Ovary (tissue), 9 donors: ENCODE results near the gene TTC6. TPM values are rescaled to one million over a fixed set of nuclear protein-coding genes. Genes with fewer than 3 reads are reported as not detected.

Source experiments
- DNase-seq, 5 donors: peaks; one replicate each; pipeline ENCODE4 v3.0.0-alpha.2; 2019 to 2020
- H3K27ac ChIP-seq, 2 donors: fragments of 200-600 bp; one replicate each; pipeline versions ENCODE4 v1.5.1 to v1.8.0; 2019 to 2022
- H3K27me3 ChIP-seq: fragments of 200-600 bp; one replicate; pipeline ENCODE4 v1.8.0; 2022
- H3K36me3 ChIP-seq: fragments of 200-600 bp; sonication (generic); one replicate; pipeline ENCODE4 v1.5.1; 2019
- H3K4me1 ChIP-seq: one replicate; pipeline ENCODE4 v1.8.1; 2013; ENCODE audit warnings: mild to moderate bottlenecking, moderate library complexity; ENCODE audit not compliant: insufficient read depth
- H3K4me3 ChIP-seq: fragments of 200-600 bp; sonication (generic); one replicate; pipeline ENCODE4 v1.5.1; 2017
- H3K9me3 ChIP-seq, 2 donors: fragments of 200-600 bp in 1 of 2; sonication (generic) in 1 of 2; one replicate each; pipeline versions ENCODE4 v1.5.1 to v1.8.1; 2013 to 2019; ENCODE audit warnings: mild to moderate bottlenecking in 1 of 2, moderate library complexity in 1 of 2
- EP300 ChIP-seq: sonication (generic); formaldehyde crosslinking; IDR thresholded peaks from one replicate; pipeline ENCODE4 v1.6.1; 2017; ENCODE audit warnings: antibody characterized with exemption
- POLR2A ChIP-seq: fragments of 450-650 bp; IDR thresholded peaks from one replicate; pipeline ENCODE4 v1.6.1; 2017; ENCODE audit warnings: antibody characterized with exemption, mild to moderate bottlenecking, moderate library complexity
- WGBS, 3 donors: extraction: QIAGEN DNeasy Blood & Tissue Kit in 1 of 3; methylation state at CpG; one replicate each; pipeline versions ENCODE4 v1.1.5 to v1.1.7; 2013 to 2017; 5-methylcytosine and 5-hydroxymethylcytosine counted together
- intact Hi-C, 4 donors: fragments of 100-400 bp; cut with DNase I; formaldehyde crosslinking; loops; one replicate each; pipeline versions ENCODE4 v1.11.0 to v1.15.1; 2022 to 2023
- polyA plus RNA-seq, 2 donors: library from polyadenylated mRNA; stranded (reverse); fragments of 200-250 nt in 1 of 2; fragments of 350-450 nt in 1 of 2; fragmentation: Illumina TruSeq in 1 of 2; extraction: RNeasy Lipid Tissue Mini Kit (QIAGEN cat#74804) in 1 of 2; gene quantifications; one replicate each; pipeline ENCODE4 v1.2.3, GENCODE V29; 2013 to 2014
- total RNA-seq, 7 donors: library from RNA; depleted of rRNA in 2 of 7; stranded (reverse); fragments of >200 nt in 2 of 7; fragmentation: NEBNext Ultra II Directional in 3 of 7; extraction: Animal tissue kit (Norgen Biotek cat#: 25700) in 3 of 7; gene quantifications; one replicate each; pipeline versions ENCODE4 v1.1.0 to v1.2.4, GENCODE V29; 2016 to 2023
- TF ChIP-seq, protein P1 (sequence below), 3 donors: fragments of 450-650 bp in 2 of 3; fragments of 200-600 bp in 1 of 3; IDR thresholded peaks; one replicate each; pipeline versions ENCODE4 v1.5.1 to v1.8.0; 2016 to 2022; ENCODE audit warnings: antibody characterized with exemption in 3 of 3, mild to moderate bottlenecking in 1 of 3
- donor health status: DM: no; HTN: no; CAD: no; lungs with moderate emphysema.
- donor health status: DM: no; HTN: no; CAD: no.
- donor health status: Bipolar disorder and iron deficiency.
- donor health status: DM: yes; HTN: yes; CAD: no.
- donor health status: DM: no; HTN: no; CAD: no.
- donor health status: DM: yes; HTN: yes; CAD: no.

TTC6 gene
- total and polyA plus RNA-seq, 9 donors, result 0.05 to 0.92 (median 0.58) TPM; not detected in 6

DNA sequence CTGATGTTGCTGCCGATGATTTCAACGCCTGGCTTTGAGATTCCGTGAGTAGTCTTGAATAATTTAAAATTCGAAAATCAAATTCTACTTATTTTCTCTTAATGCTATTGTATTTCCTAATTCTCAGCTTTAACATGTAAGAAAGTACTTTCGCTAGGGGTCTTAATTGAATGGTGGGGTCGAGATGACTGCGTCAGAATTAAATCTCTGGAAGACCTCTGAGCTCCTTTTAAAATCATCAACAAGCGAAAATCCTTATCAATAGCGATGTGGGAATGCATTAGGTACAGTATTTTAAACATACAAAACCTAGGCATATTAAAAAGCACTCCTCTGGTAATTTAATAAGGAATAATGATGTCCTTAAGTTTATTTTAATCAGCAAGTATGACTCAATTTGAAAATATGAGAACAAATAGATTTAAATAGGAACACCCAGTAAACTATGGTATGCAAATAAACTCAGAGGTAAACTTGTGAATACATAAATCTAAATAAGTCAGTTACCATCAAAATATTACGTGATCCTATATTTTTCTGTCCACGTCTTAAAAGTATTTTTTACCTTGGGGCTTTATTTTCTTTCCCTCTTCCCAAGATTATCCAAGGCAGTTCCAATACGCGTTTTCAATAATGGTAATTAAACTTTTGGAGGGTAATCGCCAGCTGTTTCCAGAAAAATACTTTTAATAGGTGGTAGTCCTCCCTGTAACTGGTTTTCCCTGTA, 1.8 kb upstream of the TTC6 start:
- Histone ChIP-seq H3K4me3 (peak overlapping the region; percentile 32), H3K4me1 (peaks cover 9% of the 10 kb centered on the region), H3K9me3 (peaks cover 0 to 3% of the 10 kb centered on the region in 2 donors), H3K27ac (no peak overlapping the region), H3K36me3 (no peaks in the 10 kb centered on the region), H3K27me3 (peaks cover 5% of the 10 kb centered on the region)
- TF ChIP-seq POLR2A (no peak), EP300 (no peak)
- TF ChIP-seq, protein P1, sequence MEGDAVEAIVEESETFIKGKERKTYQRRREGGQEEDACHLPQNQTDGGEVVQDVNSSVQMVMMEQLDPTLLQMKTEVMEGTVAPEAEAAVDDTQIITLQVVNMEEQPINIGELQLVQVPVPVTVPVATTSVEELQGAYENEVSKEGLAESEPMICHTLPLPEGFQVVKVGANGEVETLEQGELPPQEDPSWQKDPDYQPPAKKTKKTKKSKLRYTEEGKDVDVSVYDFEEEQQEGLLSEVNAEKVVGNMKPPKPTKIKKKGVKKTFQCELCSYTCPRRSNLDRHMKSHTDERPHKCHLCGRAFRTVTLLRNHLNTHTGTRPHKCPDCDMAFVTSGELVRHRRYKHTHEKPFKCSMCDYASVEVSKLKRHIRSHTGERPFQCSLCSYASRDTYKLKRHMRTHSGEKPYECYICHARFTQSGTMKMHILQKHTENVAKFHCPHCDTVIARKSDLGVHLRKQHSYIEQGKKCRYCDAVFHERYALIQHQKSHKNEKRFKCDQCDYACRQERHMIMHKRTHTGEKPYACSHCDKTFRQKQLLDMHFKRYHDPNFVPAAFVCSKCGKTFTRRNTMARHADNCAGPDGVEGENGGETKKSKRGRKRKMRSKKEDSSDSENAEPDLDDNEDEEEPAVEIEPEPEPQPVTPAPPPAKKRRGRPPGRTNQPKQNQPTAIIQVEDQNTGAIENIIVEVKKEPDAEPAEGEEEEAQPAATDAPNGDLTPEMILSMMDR (IDR thresholded peaks at IDR 0.05), result no peak
- no peak for DNase-seq
- 17 to 21% (median 18%) methylated on average over 14 of the region's 14 CpGs for WGBS, 3 donors
- intact Hi-C loops, result no loop called here

DNA sequence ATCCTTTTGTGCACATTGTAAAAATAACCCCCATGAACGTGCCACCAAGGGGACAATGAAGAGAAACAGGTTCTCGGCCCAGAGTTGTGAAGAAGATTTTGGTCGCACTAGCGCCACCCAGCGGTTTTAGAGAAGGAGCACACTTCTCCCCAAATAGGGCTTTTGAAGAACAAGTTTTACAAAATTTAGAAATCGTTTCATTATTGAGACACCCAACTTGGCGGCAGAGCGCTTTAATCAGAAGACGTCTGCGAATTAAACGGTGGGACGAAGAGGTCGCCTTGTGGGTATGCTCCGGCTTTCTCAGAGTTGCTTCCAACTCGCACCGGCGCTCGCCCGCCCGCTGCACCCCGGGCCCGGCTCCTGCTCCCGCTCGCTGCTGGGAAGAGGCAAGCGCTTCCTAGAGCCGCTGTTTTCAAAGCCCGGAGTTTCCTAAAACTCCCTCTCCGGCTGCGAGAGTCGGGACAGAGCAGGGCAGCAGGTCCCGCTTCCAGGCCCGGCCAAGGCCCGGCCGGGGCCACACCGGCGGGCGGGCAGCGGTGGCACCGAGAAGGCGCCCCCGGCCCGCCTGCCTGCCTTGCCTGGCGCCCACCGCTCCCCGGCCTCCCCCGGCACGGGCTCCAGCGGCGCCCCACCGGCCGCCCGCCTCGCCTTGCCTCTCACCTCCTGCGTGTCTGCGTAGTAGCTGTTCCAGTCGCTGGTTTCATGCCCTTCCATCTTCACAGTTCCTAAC, 1.0 kb upstream of the TTC6 start:
- Histone ChIP-seq H3K36me3 (no peaks in the 10 kb centered on the region), H3K9me3 (peaks cover 0 to 3% of the 10 kb centered on the region in 2 donors), H3K27me3 (peaks cover 5% of the 10 kb centered on the region), H3K4me1 (peaks cover 9% of the 10 kb centered on the region), H3K4me3 (peak overlapping the region; percentile 32), H3K27ac (no peak overlapping the region)
- TF ChIP-seq POLR2A, result no peak
- TF ChIP-seq, protein P1 (IDR thresholded peaks at IDR 0.05), result no peak
- no peak for TF ChIP-seq EP300
- WGBS, 3 donors, result 0 to 3% (median 1%) methylated on average over 45 to 56 of the region's 56 CpGs
- DNase-seq, result no peak
- intact Hi-C loops, result no loop called here

DNA sequence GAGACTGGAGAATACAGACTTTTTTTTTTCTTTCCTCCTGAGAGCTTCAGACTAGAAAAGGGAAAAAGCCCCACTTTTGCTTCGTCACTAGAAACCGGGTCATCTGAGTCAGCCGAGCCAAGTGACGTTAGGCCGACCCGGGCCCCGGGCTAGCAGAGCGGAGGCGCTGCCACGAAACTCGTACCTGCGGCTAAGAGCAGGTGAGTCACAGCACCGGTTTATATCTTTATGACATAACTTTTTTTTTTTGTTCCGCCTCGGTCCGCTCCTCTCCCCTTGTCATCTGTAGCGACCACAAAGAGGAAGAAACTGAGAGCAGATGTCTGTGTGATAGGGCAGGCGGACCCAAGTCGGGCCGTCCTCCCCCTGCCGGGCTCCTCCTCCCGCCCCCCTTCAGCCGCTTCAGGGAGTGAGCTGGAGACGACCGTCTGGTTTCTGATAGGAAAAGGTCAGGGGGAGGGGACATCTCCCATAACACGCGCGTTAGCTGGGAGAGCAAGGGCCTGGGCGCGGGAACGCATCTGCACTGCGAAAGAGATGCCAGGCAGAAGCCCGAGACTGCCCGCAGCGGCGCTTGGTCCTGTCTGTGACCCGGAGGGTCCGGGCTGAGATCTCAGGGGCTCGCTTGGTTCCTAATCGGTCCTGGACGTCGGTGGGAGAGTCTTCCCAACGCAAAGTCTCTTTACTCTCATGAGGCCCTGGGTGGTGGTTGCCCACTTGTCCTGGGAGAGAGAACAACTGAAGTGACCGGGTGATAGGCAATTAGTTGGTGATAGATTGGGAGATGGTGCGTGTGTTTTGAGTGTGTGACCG, 586 bp downstream of the TTC6 start:
- Histone ChIP-seq H3K27ac (no peak overlapping the region), H3K9me3 (peaks cover 0 to 3% of the 10 kb centered on the region in 2 donors), H3K27me3 (no peaks in the 10 kb centered on the region), H3K36me3 (no peaks in the 10 kb centered on the region), H3K4me3 (peak overlapping the region; percentile 30), H3K4me1 (peaks cover 9% of the 10 kb centered on the region)
- no peak for DNase-seq
- TF ChIP-seq, protein P1 (IDR thresholded peaks at IDR 0.05), result no peak
- TF ChIP-seq POLR2A, result no peak
- TF ChIP-seq EP300, result no peak
- 7 to 9% (median 8%) methylated on average over 45 to 46 of the region's 46 CpGs for WGBS, 3 donors
- intact Hi-C loops, result no loop called here

DNA sequence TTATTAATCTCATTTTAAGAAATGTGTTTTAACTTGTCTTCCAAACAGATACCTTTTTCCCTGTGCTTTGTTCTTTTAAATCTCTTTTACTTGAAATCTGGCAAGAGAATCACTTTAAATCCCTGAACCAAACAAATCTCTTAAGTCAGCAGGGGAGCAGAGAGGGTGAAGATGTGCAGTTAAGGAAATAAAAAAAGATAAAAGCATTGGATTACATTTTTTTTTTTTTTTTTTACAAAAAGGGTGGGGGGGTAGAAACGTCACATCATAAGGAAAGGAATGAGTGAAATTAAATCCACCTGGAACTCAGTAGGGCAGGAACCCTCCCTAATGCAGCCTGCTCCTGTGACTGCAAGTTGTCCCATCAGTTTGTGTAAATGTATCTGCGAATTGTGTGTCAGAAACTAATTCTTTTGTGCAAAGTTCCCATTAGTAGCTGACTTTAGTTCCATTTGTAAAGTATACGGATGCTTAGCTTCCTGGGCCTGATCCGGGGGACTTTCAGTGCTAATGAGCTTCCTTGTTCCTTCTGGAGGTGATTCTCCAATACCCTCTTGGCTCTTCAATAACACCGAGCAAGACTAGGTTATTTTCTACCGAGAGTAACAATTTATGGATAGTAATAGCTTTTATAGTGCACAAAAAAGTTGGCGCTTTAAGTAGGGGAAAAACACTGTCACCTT, 1.5 kb downstream of the TTC6 start:
- WGBS, 3 donors, result 16 to 23% (median 19%) methylated on average over 7 of the region's 7 CpGs
- H3K4me1 ChIP-seq, result peaks cover 9% of the 10 kb centered on the region

More for the DNA sequence above, 1.5 kb downstream of the TTC6 start:
- intact Hi-C loops, result no loop called here
- H3K27me3 ChIP-seq, result no peaks in the 10 kb centered on the region
- no peak for DNase-seq
- TF ChIP-seq EP300, result no peak
- no peak for TF ChIP-seq POLR2A
- TF ChIP-seq, protein P1 (IDR thresholded peaks at IDR 0.05), result no peak
- H3K27ac ChIP-seq, result no peak overlapping the region
- H3K9me3 ChIP-seq, result peaks cover 0 to 3% of the 10 kb centered on the region in 2 donors
- H3K4me3 ChIP-seq, result no peak overlapping the region
- no peaks in the 10 kb centered on the region for H3K36me3 ChIP-seq
